RWPE1 (cell line): ENCODE data around the gene DDIT3.

Experiments used
- CTCF ChIA-PET: fragments of 350-600 bp; sonication (Branson Sonifier 250); formaldehyde crosslinking; extraction: SDS; loops from one replicate; lab custom pipeline; 2021; lab: Yijun Ruan, JAX
- POLR2A ChIA-PET: fragments of 400-600 bp; formaldehyde crosslinking; extraction: SDS; loops from one replicate; lab custom pipeline; 2020; ENCODE audit warnings: antibody characterized with exemption; ENCODE audit not compliant: low non-redundant PET; lab: Yijun Ruan, JAX
- DNase-seq: peaks from one replicate; pipeline ENCODE4 v3.0.0; 2012; ENCODE audit warnings: low spot score
- H3K27ac ChIP-seq: fragments of 450-650 bp; 2 replicates; pipeline ENCODE4 v1.5.1; 2017
- TF ChIP-seq, protein P1 (sequence below): fragments of 450-650 bp; conservative IDR thresholded peaks from 2 replicates; pipeline ENCODE4 v1.5.1; 2017; ENCODE audit warnings: low read depth, mild to moderate bottlenecking

Gene DDIT3

DNA sequence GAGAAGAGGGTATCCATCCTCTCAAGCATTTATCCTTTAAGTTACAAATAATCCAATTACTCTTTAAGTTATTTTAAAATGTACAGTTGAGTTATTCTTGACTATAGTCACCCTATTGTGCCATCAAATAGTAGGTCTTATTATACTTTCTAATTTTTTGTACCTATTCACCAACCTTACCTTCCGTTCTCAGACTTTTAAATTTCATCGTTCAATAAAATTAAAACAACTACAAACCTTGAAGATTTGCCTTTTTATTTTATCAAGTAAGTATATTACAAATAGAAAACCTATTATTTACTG, 27.6 kb upstream of the DDIT3 start:
- TF ChIP-seq, protein P1, sequence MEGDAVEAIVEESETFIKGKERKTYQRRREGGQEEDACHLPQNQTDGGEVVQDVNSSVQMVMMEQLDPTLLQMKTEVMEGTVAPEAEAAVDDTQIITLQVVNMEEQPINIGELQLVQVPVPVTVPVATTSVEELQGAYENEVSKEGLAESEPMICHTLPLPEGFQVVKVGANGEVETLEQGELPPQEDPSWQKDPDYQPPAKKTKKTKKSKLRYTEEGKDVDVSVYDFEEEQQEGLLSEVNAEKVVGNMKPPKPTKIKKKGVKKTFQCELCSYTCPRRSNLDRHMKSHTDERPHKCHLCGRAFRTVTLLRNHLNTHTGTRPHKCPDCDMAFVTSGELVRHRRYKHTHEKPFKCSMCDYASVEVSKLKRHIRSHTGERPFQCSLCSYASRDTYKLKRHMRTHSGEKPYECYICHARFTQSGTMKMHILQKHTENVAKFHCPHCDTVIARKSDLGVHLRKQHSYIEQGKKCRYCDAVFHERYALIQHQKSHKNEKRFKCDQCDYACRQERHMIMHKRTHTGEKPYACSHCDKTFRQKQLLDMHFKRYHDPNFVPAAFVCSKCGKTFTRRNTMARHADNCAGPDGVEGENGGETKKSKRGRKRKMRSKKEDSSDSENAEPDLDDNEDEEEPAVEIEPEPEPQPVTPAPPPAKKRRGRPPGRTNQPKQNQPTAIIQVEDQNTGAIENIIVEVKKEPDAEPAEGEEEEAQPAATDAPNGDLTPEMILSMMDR, result no peak
- ChIA-PET CTCF (no interaction called here), POLR2A (no interaction called here)
- no peak overlapping the region for H3K27ac ChIP-seq
- DNase-seq, result no peak

- H3K27ac ChIP-seq, result peak overlapping the region; percentile 81
- ChIA-PET POLR2A (no interaction called here), CTCF (interaction anchor here (0.8 kb wide), 1 partner anchor 12 kb away, joined by 5 read pairs; no protein-coding TSS in a partner anchor)
- TF ChIP-seq, protein P1, result no peak
- no peak for DNase-seq
Observed at GRCh38 chr12:57547288-57548012, 27.1 kb upstream of the DDIT3 start.

- H3K27ac ChIP-seq, result peak within 1 kb of the TSS; percentile 81
- DNase-seq, result peak; percentile 98
- TF ChIP-seq, protein P1, result peak; percentile 31
- ChIA-PET CTCF (interaction anchor here (0.6 to 0.8 kb wide), 2 partner anchors 11 to 94 kb away, joined by 3 to 5 read pairs; no protein-coding TSS in a partner anchor), POLR2A (interaction anchor here (0.7 kb wide), 1 partner anchor 182 kb away, joined by 3 read pairs; no protein-coding TSS in a partner anchor)
Observed at GRCh38 chr12:57546438-57547287, 26.3 kb upstream of the DDIT3 start, which contains the start of gene DCTN2. Gene DCTN2, minus strand, starts transcription at chr12:57547192. Its CDS starts 129 bp downstream, at chr12:57547063.

- peak; percentile 71 for DNase-seq
- TF ChIP-seq, protein P1, result no peak
- ChIA-PET POLR2A (interaction anchor here (0.7 kb wide), 1 partner anchor 183 kb away, joined by 3 read pairs; no protein-coding TSS in a partner anchor), CTCF (no interaction called here)
- peak overlapping the region; percentile 81 for H3K27ac ChIP-seq
Observed at GRCh38 chr12:57545809-57546437, 25.6 kb upstream of the DDIT3 start.

DNA sequence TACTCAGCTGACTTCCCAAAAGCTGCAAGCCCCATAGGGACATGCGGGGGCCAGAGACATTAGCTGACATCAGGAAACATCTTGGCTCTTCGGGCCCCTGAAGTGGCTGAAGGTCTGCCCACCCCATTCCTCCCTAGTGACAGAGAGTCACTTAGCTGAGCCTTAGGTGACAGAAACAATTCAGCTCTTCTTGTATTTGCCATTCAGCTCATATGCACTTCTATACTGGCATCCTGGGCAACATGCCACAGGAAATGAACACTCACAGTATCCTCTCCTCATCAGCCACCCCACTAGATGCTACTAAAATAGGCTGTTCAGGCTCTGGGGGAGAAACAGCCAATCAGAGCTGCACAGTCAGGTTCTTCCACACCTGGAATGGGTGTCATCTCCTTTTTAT, 23.3 kb upstream of the DDIT3 start:
- H3K27ac ChIP-seq, result no peak overlapping the region
- POLR2A ChIA-PET, result no interaction called here
- no peak for DNase-seq
- TF ChIP-seq, protein P1, result no peak
- CTCF ChIA-PET, result no interaction called here

DNA sequence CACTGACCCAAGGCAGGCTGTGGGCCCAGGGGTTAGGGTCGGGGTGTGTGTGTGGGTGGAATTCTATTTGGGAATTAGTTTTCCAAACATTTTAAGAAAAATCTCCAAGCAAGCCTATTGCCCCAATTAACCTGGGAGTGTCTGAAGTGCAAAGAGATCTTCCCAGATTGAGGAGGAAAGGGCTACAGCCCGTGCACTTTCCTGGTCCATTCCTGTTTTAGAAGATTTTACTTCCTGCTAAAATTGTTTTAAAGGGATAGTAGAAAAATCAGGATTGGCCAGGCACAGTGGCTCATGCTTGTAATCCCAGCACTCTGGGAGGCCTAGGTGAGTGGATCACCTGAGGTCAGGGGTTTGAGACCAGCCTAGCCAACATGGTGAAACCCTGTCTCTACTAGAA, 21.4 kb upstream of the DDIT3 start:
- POLR2A ChIA-PET, result no interaction called here
- TF ChIP-seq, protein P1, result no peak
- no peak overlapping the region for H3K27ac ChIP-seq
- CTCF ChIA-PET, result interaction anchor here (0.7 to 1.1 kb wide), 2 partner anchors 17 to 215 kb away, joined by 3 to 4 read pairs; no protein-coding TSS in a partner anchor
- DNase-seq, result no peak
